ENCODE measurements around the gene OR8D4.

- TF ChIP-seq CTCF (IDR thresholded peaks at IDR 0.05 in 8 of 11, conservative IDR thresholded peaks at IDR 0.05 in 3 of 11) (no peak), POLR2AphosphoS5 (IDR thresholded peaks at IDR 0.05) (no peak), POLR2A (IDR thresholded peaks at IDR 0.05) (no peak)
Measured at GRCh38 chr11:123880912-123881311, 21.1 kb upstream of the OR8D4 start.

Measured in spleen (tissue), 7 donors.